ENCODE results near the gene OLFM3. TPM values are rescaled to one million over a fixed set of nuclear protein-coding genes. Genes with fewer than 3 reads are reported as not detected.

The OLFM3 gene
- total RNA-seq, 1 donor: not detected

- DNase-seq (ENCODE audit: low read depth): no peak
- no peak for TF ChIP-seq CTCF (IDR thresholded peaks at IDR 0.05; ENCODE audit: insufficient read depth, low read length)
These were observed 21.4 kb downstream of the OLFM3 start for GRCh38 chr1:101975371-101975770.

GRCh38 chr1:101974599-101975274 lies 22.0 kb downstream of the OLFM3 start:
- H3K4me3 ChIP-seq (ENCODE audit: low read depth, low read length): no peak overlapping the region
- no peak for TF ChIP-seq CTCF (IDR thresholded peaks at IDR 0.05; ENCODE audit: insufficient read depth, low read length)
- no peak for DNase-seq (ENCODE audit: low read depth)

More at GRCh38 chr1:101975371-101975770, 21.4 kb downstream of the OLFM3 start:
- no peak overlapping the region for H3K4me3 ChIP-seq (ENCODE audit: low read depth, low read length)

GRCh38 chr1:101971304-101971703 lies 25.4 kb downstream of the OLFM3 start:
- no peak overlapping the region for H3K4me3 ChIP-seq (ENCODE audit: low read depth, low read length)
- no peak for DNase-seq (ENCODE audit: low read depth)
- TF ChIP-seq CTCF (IDR thresholded peaks at IDR 0.05; ENCODE audit: insufficient read depth, low read length): no peak

GRCh38 chr1:101967871-101968270 lies 28.9 kb downstream of the OLFM3 start:
- TF ChIP-seq CTCF (IDR thresholded peaks at IDR 0.05; ENCODE audit: insufficient read depth, low read length): no peak
- H3K4me3 ChIP-seq (ENCODE audit: low read depth, low read length): no peak overlapping the region
- DNase-seq (ENCODE audit: low read depth): no peak

- no peak for TF ChIP-seq CTCF (IDR thresholded peaks at IDR 0.05; ENCODE audit: insufficient read depth, low read length)
- no peak for DNase-seq (ENCODE audit: low read depth)
- no peak overlapping the region for H3K4me3 ChIP-seq (ENCODE audit: low read depth, low read length)
These were observed 31.4 kb downstream of the OLFM3 start for GRCh38 chr1:101965341-101965740.

GRCh38 chr1:101964708-101965107 lies 32.0 kb downstream of the OLFM3 start:
- no peak for TF ChIP-seq CTCF (IDR thresholded peaks at IDR 0.05; ENCODE audit: insufficient read depth, low read length)
- H3K4me3 ChIP-seq (ENCODE audit: low read depth, low read length): no peak overlapping the region
- peak; percentile 0 for DNase-seq (ENCODE audit: low read depth)

- DNase-seq (ENCODE audit: low read depth): no peak
- TF ChIP-seq CTCF (IDR thresholded peaks at IDR 0.05; ENCODE audit: insufficient read depth, low read length): no peak
- no peak overlapping the region for H3K4me3 ChIP-seq (ENCODE audit: low read depth, low read length)
These were observed 36.6 kb downstream of the OLFM3 start for GRCh38 chr1:101960142-101960541.

Data from fibroblast of the aortic adventitia (primary cell).